ENCODE data around the gene YIF1A.
"Not testable (repeated sequence)": the region's sequence is repeated elsewhere in the genome, so short reads cannot be mapped to it uniquely, and the experiment has no call there.

Gene YIF1A

DNA sequence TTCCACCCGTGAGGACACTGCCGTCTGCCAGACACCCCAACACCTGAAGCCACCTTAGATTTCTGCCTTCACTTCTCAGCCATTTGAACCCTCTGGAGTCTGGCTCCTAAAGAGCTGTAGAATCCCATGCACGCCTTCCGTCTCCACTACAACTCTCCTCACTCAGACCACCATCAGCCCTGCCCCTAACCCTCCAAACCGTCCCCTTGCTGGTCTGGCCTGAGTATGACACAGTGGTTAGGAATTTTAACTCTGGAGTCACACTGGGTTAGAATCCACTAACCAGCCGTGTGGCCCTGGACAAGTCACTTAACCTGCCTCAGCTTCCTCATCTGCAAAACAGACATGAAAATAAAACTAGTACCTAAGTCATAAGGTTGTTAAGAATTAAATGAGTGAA, 7.9 kb downstream of the YIF1A start:
- no peak for DNase-seq (ENCODE audit: low spot score)
- Histone ChIP-seq H3K27ac (no peak overlapping the region), H3K4me3 (no peak overlapping the region)
- TF ChIP-seq, protein P1, sequence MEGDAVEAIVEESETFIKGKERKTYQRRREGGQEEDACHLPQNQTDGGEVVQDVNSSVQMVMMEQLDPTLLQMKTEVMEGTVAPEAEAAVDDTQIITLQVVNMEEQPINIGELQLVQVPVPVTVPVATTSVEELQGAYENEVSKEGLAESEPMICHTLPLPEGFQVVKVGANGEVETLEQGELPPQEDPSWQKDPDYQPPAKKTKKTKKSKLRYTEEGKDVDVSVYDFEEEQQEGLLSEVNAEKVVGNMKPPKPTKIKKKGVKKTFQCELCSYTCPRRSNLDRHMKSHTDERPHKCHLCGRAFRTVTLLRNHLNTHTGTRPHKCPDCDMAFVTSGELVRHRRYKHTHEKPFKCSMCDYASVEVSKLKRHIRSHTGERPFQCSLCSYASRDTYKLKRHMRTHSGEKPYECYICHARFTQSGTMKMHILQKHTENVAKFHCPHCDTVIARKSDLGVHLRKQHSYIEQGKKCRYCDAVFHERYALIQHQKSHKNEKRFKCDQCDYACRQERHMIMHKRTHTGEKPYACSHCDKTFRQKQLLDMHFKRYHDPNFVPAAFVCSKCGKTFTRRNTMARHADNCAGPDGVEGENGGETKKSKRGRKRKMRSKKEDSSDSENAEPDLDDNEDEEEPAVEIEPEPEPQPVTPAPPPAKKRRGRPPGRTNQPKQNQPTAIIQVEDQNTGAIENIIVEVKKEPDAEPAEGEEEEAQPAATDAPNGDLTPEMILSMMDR (IDR thresholded peaks at IDR 0.05), result no peak

DNA sequence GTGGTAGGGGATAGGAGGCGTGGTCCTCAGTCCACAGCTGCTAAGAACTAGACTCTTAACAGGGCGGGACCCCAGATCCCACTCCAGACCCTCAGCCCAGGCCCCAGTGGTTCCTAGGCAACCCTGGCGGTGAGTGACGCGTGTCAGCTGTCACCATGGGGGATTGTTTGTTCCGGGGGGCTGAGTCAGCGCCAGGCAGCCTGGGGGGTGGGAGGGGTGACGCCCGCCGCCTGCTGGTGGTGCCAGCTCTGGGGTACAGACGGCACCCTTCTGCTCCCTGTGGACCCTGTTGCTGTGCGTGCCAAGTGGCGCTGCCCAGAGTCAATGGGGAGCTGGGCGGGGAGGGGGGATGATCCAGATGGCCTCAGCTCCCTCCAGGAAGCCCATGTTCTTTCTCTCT, 8.5 kb downstream of the YIF1A start:
- no peak overlapping the region for H3K4me3 ChIP-seq
- TF ChIP-seq, protein P1 (IDR thresholded peaks at IDR 0.05), result no peak
- no peak for DNase-seq (ENCODE audit: low spot score)
- no peak overlapping the region for H3K27ac ChIP-seq

DNA sequence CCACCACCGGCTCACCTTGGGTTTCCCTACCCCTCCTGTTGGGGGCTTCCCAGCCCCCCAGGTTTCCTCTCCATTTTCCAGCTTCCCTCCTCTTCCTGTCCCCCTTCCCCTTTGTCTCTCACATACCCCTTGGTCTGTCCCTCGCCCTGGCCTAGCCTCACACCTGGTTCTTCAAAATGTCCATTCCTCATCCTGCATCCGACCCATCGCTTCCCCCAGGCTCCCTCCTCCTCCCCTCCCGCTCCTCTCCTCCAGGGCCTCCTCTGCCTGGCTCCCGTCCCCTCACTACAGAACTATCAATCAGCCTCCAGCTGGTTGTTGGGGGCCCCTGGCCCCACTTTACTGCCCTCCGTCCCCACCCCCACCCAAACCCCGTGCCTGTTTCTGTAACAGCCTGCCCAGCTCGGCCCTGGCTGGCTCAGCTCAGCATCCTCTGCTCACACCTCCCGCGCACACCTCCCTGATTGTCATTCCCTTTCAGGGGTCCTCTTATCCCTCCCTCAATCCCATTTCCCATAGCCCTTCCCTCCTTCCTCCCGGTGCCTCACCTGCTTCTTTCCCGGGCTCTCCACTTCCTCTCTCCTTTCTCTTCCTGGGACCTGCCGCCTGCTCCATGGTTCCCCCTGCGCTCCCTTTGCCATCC, 9.7 kb downstream of the YIF1A start:
- no peak for DNase-seq (ENCODE audit: low spot score)
- no peak overlapping the region for H3K27ac ChIP-seq
- TF ChIP-seq, protein P1 (IDR thresholded peaks at IDR 0.05), result no peak
- no peak overlapping the region for H3K4me3 ChIP-seq

DNA sequence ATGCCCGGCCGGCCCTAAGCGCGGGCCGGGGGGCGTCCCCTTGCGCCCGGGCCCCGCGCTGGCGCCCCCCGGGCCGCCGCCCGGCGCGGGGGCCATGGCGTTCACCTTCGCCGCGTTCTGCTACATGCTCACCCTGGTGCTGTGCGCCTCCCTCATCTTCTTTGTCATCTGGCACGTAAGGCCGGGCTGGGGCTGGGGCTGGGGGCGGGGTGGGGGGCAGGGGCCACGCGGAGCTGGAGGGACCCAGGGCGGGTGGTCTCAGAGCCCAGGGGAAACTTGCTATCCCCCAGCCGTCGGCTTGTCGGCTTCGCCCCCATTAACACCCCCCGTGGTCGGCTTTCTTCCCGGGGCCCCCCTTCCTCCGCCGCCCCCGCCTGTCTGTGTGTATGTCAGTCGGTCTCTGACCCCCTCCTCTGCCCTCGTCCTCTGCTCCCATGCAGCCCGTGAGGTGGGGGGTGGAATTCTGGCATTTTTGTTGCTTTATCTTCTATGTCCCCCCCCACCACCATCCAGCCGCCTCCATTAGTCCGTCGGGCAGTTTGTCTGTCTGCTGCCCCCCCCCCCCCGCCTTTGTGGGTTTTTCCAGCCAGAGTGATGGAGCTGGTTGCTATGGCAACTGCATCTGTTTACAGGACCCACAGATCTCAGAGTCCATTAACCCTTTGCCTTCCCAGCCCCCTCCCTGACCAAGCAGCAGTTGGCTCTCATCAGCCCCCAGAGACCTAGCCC, 10.4 kb downstream of the YIF1A start:
- DNase-seq (ENCODE audit: low spot score), result no peak
- Histone ChIP-seq H3K27ac (peak overlapping the region in 1 of 2 donors; percentile 37), H3K4me3 (peak overlapping the region; percentile 65)
- TF ChIP-seq, protein P1 (IDR thresholded peaks at IDR 0.05), result no peak

DNA sequence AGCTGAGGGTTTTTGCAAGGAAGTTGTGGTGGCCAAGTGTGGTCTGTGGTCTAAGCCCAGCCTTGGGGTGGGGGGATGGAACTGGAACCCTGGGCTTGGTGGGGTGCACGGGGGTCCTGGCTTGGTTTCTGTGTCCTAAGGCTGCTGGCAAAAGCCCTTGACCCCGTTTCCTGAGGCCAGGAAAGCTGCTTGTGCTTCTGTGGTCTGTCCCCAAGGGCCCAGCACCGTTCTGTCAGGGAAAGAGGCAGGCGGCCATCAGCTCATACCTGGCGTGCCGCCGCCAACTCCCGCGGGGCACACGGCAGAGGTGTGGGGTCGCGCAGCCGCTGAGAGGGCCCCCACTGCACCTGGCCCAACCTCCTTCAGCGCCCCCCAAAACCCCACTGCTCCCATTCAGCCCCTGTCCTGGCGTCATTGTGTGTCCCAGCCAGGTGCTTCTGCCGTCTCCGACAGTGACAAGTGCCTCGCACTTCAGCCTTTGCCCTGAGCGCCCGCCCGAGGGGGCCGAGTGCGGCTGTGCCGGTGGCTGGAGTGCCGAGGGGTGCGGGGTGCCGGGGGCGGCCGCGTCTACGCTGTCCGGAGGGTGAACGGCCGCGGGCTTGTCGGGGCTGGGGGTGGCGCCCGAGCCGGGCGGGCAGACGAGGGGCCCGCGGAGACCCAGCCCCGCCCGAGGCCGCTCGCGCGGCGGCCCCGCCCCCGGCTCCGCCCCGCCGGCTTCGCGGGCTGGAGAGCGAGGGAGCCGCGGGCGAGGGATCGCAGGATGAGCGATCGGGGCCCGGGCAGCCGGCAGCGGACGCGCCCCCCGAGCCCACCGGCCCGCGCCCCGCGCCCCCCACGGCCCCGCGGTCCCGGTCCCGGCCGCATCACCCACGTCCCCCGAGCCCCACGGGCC, 11.2 kb downstream of the YIF1A start, which contains the start of gene CNIH2:
TSS of gene CNIH2 (plus strand) at position 705 of the 892 bp plus-strand sequence. CDS start 282 bp downstream, outside the sequence.
- Histone ChIP-seq H3K27ac (peak within 1 kb of the TSS in 1 of 2 donors; percentile 37), H3K4me3 (peak within 1 kb of the TSS; percentile 65)
- TF ChIP-seq, protein P1 (IDR thresholded peaks at IDR 0.05), result no peak
- no peak for DNase-seq (ENCODE audit: low spot score)

DNA sequence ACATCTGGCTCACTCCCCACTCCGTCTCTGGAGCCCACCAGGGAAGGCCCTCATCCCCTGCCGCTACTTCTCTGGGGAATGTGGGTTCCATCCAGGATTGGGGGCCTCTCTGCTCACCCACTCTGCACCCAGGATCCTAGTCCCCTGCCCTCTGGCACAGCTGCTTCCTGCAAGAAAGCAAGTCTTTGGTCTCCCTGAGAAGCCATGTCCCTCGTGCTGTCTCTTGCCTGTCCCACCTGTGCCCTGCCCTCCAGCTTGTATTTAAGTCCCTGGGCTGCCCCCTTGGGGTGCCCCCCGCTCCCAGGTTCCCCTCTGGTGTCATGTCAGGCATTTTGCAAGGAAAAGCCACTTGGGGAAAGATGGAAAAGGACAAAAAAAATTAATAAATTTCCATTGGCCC, 11.9 kb downstream of the YIF1A start:
- not testable (repeated sequence) for H3K4me3 ChIP-seq; DNase-seq (ENCODE audit: low spot score); H3K27ac ChIP-seq

DNA sequence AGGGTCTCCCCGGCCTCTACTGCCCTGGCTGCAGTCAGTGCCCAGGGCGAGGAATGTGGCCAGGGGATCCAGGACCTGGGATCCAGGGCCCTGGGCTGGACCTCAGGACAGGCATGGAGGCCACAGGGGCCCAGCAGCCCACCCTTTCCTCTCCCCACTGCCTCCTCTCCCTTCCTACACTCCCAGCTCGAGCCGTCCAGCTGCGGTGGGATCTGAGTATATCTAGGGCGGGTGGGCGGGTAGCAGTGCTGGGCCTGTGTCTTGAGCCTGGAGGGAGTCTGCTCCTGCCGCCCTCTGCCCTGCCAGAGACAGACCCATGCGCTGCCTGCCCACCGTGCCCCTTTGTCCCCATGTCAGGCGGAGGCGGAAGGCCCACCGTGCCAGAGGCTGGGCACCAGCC, 12.3 kb downstream of the YIF1A start:
- DNase-seq (ENCODE audit: low spot score); H3K4me3 ChIP-seq; H3K27ac ChIP-seq: not testable (repeated sequence)

All from coronary artery (tissue), 2 donors.